Measurements from ENCODE around the gene ZNF385D. TPM values are rescaled to one million over a fixed set of nuclear protein-coding genes. Genes with fewer than 3 reads are reported as not detected.

The ZNF385D gene
- total and polyA plus RNA-seq, 12 donors: 0.09 to 1.3 (median 0.63) TPM

GRCh38 chr3:21484828-21485144 lies 266.2 kb downstream of the ZNF385D start:
- Histone ChIP-seq H3K36me3 (replicated peaks in 1 of 2) (no peaks in the 10 kb centered on the region), H3K27ac (no peak overlapping the region), H3K9me3 (replicated peaks in 1 of 3) (no peaks in the 10 kb centered on the region), H3K4me3 (no peak overlapping the region), H3K27me3 (no peaks in the 10 kb centered on the region), H3K4me1 (replicated peaks in 1 of 2) (no peaks in the 10 kb centered on the region)
- no peak for DNase-seq
- TF ChIP-seq, protein P1, sequence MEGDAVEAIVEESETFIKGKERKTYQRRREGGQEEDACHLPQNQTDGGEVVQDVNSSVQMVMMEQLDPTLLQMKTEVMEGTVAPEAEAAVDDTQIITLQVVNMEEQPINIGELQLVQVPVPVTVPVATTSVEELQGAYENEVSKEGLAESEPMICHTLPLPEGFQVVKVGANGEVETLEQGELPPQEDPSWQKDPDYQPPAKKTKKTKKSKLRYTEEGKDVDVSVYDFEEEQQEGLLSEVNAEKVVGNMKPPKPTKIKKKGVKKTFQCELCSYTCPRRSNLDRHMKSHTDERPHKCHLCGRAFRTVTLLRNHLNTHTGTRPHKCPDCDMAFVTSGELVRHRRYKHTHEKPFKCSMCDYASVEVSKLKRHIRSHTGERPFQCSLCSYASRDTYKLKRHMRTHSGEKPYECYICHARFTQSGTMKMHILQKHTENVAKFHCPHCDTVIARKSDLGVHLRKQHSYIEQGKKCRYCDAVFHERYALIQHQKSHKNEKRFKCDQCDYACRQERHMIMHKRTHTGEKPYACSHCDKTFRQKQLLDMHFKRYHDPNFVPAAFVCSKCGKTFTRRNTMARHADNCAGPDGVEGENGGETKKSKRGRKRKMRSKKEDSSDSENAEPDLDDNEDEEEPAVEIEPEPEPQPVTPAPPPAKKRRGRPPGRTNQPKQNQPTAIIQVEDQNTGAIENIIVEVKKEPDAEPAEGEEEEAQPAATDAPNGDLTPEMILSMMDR (IDR thresholded peaks at IDR 0.05): no peak
- TF ChIP-seq POLR2A (IDR thresholded peaks at IDR 0.05): no peak
- intact Hi-C loops (cut with DNase I): no loop called here
- 73 to 82% (median 76%) methylated on average over 1 of the region's 1 CpG for WGBS, 4 donors

DNA sequence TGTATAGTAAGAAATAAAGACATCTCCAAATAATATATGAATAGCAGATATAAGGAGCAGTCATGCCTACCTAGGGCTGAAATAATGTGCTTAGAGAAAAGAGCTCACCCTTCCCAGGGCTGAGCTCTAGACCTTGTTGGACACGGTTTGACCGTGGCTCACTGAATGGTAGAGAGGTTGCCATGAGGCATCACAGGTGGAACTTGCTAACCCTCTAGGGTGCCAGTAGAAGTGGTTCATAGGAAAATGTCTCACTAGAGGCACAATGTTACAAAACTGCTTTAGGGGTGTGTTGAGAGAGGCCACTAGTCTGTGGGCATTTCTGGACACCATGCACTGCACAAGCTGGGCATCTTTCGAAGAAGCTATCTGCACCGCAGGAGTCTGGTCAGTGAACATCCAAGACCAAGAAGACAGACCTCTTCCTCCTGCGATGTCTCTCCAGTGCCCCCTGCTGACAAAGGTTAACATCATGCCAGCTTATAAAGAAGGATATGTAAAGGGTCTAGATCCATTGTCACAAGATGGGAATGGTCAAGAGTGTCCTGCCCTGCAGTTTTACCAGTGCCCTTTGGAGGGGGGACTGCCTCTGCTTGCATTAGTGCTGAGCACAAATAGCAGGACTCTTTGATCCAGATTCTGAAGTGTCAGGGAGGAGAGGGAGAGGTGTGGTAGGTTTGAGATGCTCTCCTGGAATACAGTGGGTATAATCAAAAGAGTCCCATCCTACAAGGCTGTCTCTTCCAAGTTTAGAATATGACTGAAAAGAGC lies 266.8 kb downstream of the ZNF385D start:
- Histone ChIP-seq H3K4me1 (replicated peaks in 1 of 2) (no peaks in the 10 kb centered on the region), H3K4me3 (no peak overlapping the region), H3K9me3 (replicated peaks in 1 of 3) (no peaks in the 10 kb centered on the region), H3K27me3 (no peaks in the 10 kb centered on the region), H3K27ac (no peak overlapping the region), H3K36me3 (replicated peaks in 1 of 2) (no peaks in the 10 kb centered on the region)
- no peak for TF ChIP-seq POLR2A (IDR thresholded peaks at IDR 0.05)
- TF ChIP-seq, protein P1 (IDR thresholded peaks at IDR 0.05): peak in 5 of 6 experiments; percentile 23 to 46 (median 38)
- intact Hi-C loops (cut with DNase I): no loop called here
- 46 to 91% (median 59%) methylated on average over 2 to 5 of the region's 5 CpGs for WGBS, 4 donors
- peak; percentile 35 to 62 (median 52) for DNase-seq

DNA sequence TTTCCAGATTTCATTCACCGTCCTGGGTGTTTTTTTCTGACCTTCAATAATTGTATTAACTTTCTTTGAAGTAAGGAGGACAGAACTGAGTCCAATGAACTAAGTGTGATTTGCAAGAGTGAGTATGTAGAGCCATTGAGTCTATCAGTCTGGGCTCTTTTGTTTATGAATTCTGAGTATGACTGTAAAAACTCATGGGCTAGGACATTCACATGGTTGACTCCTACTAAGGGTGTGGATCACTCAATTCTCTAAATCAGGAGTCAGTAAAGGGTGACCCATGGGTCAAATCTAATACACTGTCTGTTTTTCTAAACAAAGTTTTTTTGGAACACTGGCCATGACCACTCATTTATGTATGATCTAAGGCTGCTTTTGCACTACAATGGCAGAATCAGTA lies 269.0 kb downstream of the ZNF385D start:
- H3K9me3 ChIP-seq (replicated peaks in 1 of 3): no peaks in the 10 kb centered on the region
- H3K4me1 ChIP-seq (replicated peaks in 1 of 2): no peaks in the 10 kb centered on the region
- TF ChIP-seq, protein P1 (IDR thresholded peaks at IDR 0.05): no peak
- TF ChIP-seq POLR2A (IDR thresholded peaks at IDR 0.05): no peak
- H3K36me3 ChIP-seq (replicated peaks in 1 of 2): no peaks in the 10 kb centered on the region
- DNase-seq: no peak
- intact Hi-C loops (cut with DNase I): no loop called here
- H3K27me3 ChIP-seq: no peaks in the 10 kb centered on the region
- WGBS, 4 donors: 61 to 83% (median 76%) methylated on average over 1 of the region's 1 CpG
- H3K27ac ChIP-seq: no peak overlapping the region
- H3K4me3 ChIP-seq: no peak overlapping the region

- H3K36me3 ChIP-seq (replicated peaks in 1 of 2): no peaks in the 10 kb centered on the region
- H3K4me3 ChIP-seq: no peak overlapping the region
- no peaks in the 10 kb centered on the region for H3K9me3 ChIP-seq (replicated peaks in 1 of 3)
- intact Hi-C loops (cut with DNase I): no loop called here
- no peaks in the 10 kb centered on the region for H3K27me3 ChIP-seq
- TF ChIP-seq POLR2A (IDR thresholded peaks at IDR 0.05): no peak
- TF ChIP-seq, protein P1 (IDR thresholded peaks at IDR 0.05): no peak
- no peak overlapping the region for H3K27ac ChIP-seq
- no peaks in the 10 kb centered on the region for H3K4me1 ChIP-seq (replicated peaks in 1 of 2)
- no peak for DNase-seq
Measured at GRCh38 chr3:21477541-21478288, 273.3 kb downstream of the ZNF385D start.
